Measurements from ENCODE around the gene TNKS1BP1.

Gene TNKS1BP1

GRCh38 chr11:57359896-57360690 is 35.3 kb upstream of the TNKS1BP1 start:
- no peak for TF ChIP-seq CTCF (conservative IDR thresholded peaks at IDR 0.05; ENCODE audit: low read depth, low read length)
- DNase-seq (ENCODE audit: low read depth): peak; percentile 28
- no peak overlapping the region for H3K4me3 ChIP-seq (ENCODE audit: low read depth, low read length)

GRCh38 chr11:57359396-57359795 is 34.6 kb upstream of the TNKS1BP1 start:
- no peak overlapping the region for H3K4me3 ChIP-seq (ENCODE audit: low read depth, low read length)
- no peak for DNase-seq (ENCODE audit: low read depth)
- TF ChIP-seq CTCF (conservative IDR thresholded peaks at IDR 0.05; ENCODE audit: low read depth, low read length): no peak

- no peak for DNase-seq (ENCODE audit: low read depth)
- H3K4me3 ChIP-seq (ENCODE audit: low read depth, low read length): no peak overlapping the region
- TF ChIP-seq CTCF (conservative IDR thresholded peaks at IDR 0.05; ENCODE audit: low read depth, low read length): no peak
Measured at GRCh38 chr11:57358991-57359390, 34.2 kb upstream of the TNKS1BP1 start.

GRCh38 chr11:57358543-57358961 is 33.8 kb upstream of the TNKS1BP1 start:
- no peak for TF ChIP-seq CTCF (conservative IDR thresholded peaks at IDR 0.05; ENCODE audit: low read depth, low read length)
- no peak for DNase-seq (ENCODE audit: low read depth)
- no peak overlapping the region for H3K4me3 ChIP-seq (ENCODE audit: low read depth, low read length)

GRCh38 chr11:57357856-57358255 is 33.1 kb upstream of the TNKS1BP1 start:
- H3K4me3 ChIP-seq (ENCODE audit: low read depth, low read length): no peak overlapping the region
- TF ChIP-seq CTCF (conservative IDR thresholded peaks at IDR 0.05; ENCODE audit: low read depth, low read length): no peak
- peak; percentile 20 for DNase-seq (ENCODE audit: low read depth)

GRCh38 chr11:57357310-57357709 is 32.6 kb upstream of the TNKS1BP1 start:
- no peak for TF ChIP-seq CTCF (conservative IDR thresholded peaks at IDR 0.05; ENCODE audit: low read depth, low read length)
- DNase-seq (ENCODE audit: low read depth): no peak
- no peak overlapping the region for H3K4me3 ChIP-seq (ENCODE audit: low read depth, low read length)

- no peak for TF ChIP-seq CTCF (conservative IDR thresholded peaks at IDR 0.05; ENCODE audit: low read depth, low read length)
- DNase-seq (ENCODE audit: low read depth): no peak
- no peak overlapping the region for H3K4me3 ChIP-seq (ENCODE audit: low read depth, low read length)
Measured at GRCh38 chr11:57356268-57356667, 31.5 kb upstream of the TNKS1BP1 start.

Data from choroid plexus epithelial cell (primary cell).